Bronchial epithelial cell (primary cell): ENCODE data around the gene ZNF726. TPM values are rescaled to one million over a fixed set of nuclear protein-coding genes. Genes with fewer than 3 reads are reported as not detected.
"Not testable (repeated sequence)": the region's sequence is repeated elsewhere in the genome, so short reads cannot be mapped to it uniquely, and the experiment has no call there.

ENCODE experiments used
- DNase-seq: peaks from one replicate; pipeline ENCODE4 v3.0.0-alpha.2; 2010; ENCODE audit warnings: low read depth
- FAIRE-seq: peaks from 2 replicates; lab custom pipeline; 2011; peaks lifted over from hg19 to GRCh38; lab: Jason Lieb, UNC
- H3K27me3 ChIP-seq: 2 replicates; pipeline ENCODE4 v1.5.1; 2011; ENCODE audit warnings: low read length; ENCODE audit not compliant: control insufficient read depth, insufficient read depth
- H3K36me3 ChIP-seq: 2 replicates; pipeline ENCODE4 v1.5.1; 2011; ENCODE audit warnings: low read length; ENCODE audit not compliant: control insufficient read depth, insufficient read depth
- H3K4me3 ChIP-seq: 2 replicates; pipeline ENCODE4 v1.5.1; 2011; ENCODE audit warnings: mild to moderate bottlenecking, low read depth, low read length, control low read depth
- total RNA-seq: library from RNA; depleted of rRNA; stranded (reverse); fragments of >200 nt; gene quantifications from 2 replicates; pipeline ENCODE4 v1.2.1, GENCODE V29; 2014
- TF ChIP-seq, protein P1 (sequence below): IDR thresholded peaks from 2 replicates; pipeline ENCODE4 v1.5.1; 2011; ENCODE audit warnings: mild to moderate bottlenecking, moderate library complexity, low read length, control low read depth, inconsistent platforms; ENCODE audit not compliant: insufficient read depth, severe bottlenecking

The ZNF726 gene
- total RNA-seq, result 0.79 and 3.2 TPM in 2 replicates

- FAIRE-seq (peak; percentile 88), DNase-seq (peak; percentile 87)
- Histone ChIP-seq H3K27me3 (no peaks in the 10 kb centered on the region), H3K4me3 (peak within 1 kb of the TSS; percentile 71), H3K36me3 (no peaks in the 10 kb centered on the region)
- TF ChIP-seq, protein P1, sequence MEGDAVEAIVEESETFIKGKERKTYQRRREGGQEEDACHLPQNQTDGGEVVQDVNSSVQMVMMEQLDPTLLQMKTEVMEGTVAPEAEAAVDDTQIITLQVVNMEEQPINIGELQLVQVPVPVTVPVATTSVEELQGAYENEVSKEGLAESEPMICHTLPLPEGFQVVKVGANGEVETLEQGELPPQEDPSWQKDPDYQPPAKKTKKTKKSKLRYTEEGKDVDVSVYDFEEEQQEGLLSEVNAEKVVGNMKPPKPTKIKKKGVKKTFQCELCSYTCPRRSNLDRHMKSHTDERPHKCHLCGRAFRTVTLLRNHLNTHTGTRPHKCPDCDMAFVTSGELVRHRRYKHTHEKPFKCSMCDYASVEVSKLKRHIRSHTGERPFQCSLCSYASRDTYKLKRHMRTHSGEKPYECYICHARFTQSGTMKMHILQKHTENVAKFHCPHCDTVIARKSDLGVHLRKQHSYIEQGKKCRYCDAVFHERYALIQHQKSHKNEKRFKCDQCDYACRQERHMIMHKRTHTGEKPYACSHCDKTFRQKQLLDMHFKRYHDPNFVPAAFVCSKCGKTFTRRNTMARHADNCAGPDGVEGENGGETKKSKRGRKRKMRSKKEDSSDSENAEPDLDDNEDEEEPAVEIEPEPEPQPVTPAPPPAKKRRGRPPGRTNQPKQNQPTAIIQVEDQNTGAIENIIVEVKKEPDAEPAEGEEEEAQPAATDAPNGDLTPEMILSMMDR, result no peak
Measured at GRCh38 chr19:23914402-23915286, at the start of gene ZNF726. ZNF726 (plus strand) TSS chr19:23914886; CDS start chr19:23914995, 109 bp downstream.

DNA sequence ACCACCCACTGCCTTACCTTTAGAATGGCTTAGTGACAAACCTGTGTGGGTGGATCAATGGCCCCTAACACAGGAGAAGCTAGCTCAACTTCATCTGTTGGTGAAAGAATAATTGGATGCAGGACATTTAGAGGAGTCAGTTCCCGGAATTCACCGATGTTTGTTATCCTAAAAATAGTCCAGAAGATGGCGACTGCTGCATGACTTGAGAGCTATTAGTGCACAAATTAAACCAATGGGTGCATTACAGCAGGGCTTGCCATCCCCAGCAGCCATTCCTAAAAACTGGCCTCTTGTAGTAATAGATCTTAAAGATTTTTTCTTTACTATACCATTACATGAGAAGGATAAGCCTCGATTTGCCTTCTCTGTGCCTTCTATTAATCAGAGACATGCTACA lies 46.8 kb upstream of the ZNF726 start:
- TF ChIP-seq, protein P1, result no peak

DNA sequence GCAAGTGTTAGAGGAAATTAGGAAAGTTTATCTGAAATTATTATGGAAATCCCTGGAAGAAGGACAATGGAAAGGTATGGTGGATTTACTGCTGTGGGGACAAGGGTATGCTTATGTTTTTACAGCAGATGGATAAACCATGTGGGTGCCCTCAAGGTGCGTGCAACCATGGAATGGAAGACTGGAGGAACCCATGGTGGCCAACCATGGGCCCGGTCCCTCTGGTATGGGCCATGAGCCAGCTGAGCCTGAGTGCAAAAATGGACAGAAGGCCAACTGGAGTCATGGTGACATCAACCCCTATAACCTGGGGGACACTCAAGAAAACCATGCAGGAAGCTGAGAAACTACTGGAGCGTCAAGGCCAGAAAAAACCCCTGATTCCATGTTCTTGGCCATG lies 46.1 kb upstream of the ZNF726 start:
- no peak for DNase-seq
- TF ChIP-seq, protein P1, result no peak
- no peaks in the 10 kb centered on the region for H3K36me3 ChIP-seq
- no peaks in the 10 kb centered on the region for H3K27me3 ChIP-seq
- no peak overlapping the region for H3K4me3 ChIP-seq
- FAIRE-seq, result no peak

More for the DNA sequence above, 46.8 kb upstream of the ZNF726 start:
- Histone ChIP-seq H3K4me3 (no peak overlapping the region), H3K27me3 (no peaks in the 10 kb centered on the region), H3K36me3 (no peaks in the 10 kb centered on the region)
- DNase-seq (no peak), FAIRE-seq (no peak)

- Histone ChIP-seq H3K4me3 (no peak overlapping the region), H3K27me3 (no peaks in the 10 kb centered on the region), H3K36me3 (no peaks in the 10 kb centered on the region)
- DNase-seq (no peak), FAIRE-seq (no peak)
- TF ChIP-seq, protein P1, result no peak
Measured at GRCh38 chr19:23872282-23872919, 42.3 kb upstream of the ZNF726 start.

DNA sequence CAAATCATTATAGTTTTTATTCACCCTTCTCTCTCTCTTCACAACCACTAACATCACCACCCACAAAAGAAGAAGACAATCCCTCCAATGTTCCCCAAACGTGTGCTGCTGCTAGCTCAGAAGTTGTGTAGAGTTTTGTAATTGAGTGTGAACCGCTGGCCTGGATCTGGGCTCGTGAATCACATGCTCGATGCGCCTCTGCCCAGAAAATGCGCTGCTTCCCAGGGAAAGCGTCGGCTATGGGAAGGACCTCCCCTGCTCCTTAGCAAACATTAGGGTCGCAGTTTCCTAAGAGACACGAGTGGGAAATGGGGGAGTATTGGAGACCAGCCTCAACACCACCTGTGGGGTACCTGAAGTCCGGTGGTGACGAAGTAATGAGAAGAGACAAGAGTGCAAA lies 38.4 kb upstream of the ZNF726 start:
- TF ChIP-seq, protein P1, result no peak
- H3K4me3 ChIP-seq, result no peak overlapping the region
- H3K27me3 ChIP-seq, result no peaks in the 10 kb centered on the region
- FAIRE-seq (no peak), DNase-seq (no peak)
- no peaks in the 10 kb centered on the region for H3K36me3 ChIP-seq

- not testable (repeated sequence) for H3K27me3 ChIP-seq, H3K4me3 ChIP-seq, H3K36me3 ChIP-seq, FAIRE-seq, DNase-seq
Measured at GRCh38 chr19:23876756-23877155, 37.9 kb upstream of the ZNF726 start.
